ENCODE results near the gene ARID1B. TPM values are rescaled to one million over a fixed set of nuclear protein-coding genes. Genes with fewer than 3 reads are reported as not detected.

Gene ARID1B
- total RNA-seq, 2 experiments from 2014 or later: 90.1 to 164 TPM

- CTCF ChIA-PET (ENCODE audit: unreplicated experiment): no interaction called here
- no TSS peak for BruUV-seq (replicated peaks)
These were observed 389.6 kb downstream of the ARID1B start for GRCh38 chr6:157166784-157167183.

GRCh38 chr6:157167837-157168236 lies 390.7 kb downstream of the ARID1B start:
- CTCF ChIA-PET (ENCODE audit: unreplicated experiment): no interaction called here
- Histone ChIP-seq H3K36me3 (ENCODE audit: insufficient read depth, low read length) (peaks cover 31% of the 10 kb centered on the region; the same call in 1 of the 2 replicates), H2AFZ (ENCODE audit: low read length) (no peak overlapping the region), H3K4me2 (ENCODE audit: low read length) (no peak overlapping the region), H3K9me2 (ENCODE audit: insufficient read depth, low read length) (no peaks in the 10 kb centered on the region), H3K4me1 (ENCODE audit: insufficient read depth, low read length, poor library complexity, severe bottlenecking) (no peaks in the 10 kb centered on the region), H3K9me3 (ENCODE audit: low read length) (no peaks in the 10 kb centered on the region), H3K79me2 (ENCODE audit: insufficient read depth, low read depth, low read length) (no peaks in the 10 kb centered on the region), H4K20me1 (ENCODE audit: insufficient read depth, low read length) (no peaks in the 10 kb centered on the region), H3K4me3 (ENCODE audit: low read depth, low read length, poor library complexity, severe bottlenecking) (no peak overlapping the region), H3K27ac (ENCODE audit: low read depth, low read length, poor library complexity, severe bottlenecking) (no peak overlapping the region)
- intact Hi-C loops (cut with micrococcal nuclease; ENCODE audit: unreplicated experiment): no loop called here
- BruUV-seq (replicated peaks): no TSS peak
- no peak for TF ChIP-seq EZH2phosphoT487 (IDR thresholded peaks at IDR 0.05; ENCODE audit: borderline replicate concordance, low read depth, low read length)
- TF ChIP-seq, protein P1, sequence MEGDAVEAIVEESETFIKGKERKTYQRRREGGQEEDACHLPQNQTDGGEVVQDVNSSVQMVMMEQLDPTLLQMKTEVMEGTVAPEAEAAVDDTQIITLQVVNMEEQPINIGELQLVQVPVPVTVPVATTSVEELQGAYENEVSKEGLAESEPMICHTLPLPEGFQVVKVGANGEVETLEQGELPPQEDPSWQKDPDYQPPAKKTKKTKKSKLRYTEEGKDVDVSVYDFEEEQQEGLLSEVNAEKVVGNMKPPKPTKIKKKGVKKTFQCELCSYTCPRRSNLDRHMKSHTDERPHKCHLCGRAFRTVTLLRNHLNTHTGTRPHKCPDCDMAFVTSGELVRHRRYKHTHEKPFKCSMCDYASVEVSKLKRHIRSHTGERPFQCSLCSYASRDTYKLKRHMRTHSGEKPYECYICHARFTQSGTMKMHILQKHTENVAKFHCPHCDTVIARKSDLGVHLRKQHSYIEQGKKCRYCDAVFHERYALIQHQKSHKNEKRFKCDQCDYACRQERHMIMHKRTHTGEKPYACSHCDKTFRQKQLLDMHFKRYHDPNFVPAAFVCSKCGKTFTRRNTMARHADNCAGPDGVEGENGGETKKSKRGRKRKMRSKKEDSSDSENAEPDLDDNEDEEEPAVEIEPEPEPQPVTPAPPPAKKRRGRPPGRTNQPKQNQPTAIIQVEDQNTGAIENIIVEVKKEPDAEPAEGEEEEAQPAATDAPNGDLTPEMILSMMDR (conservative IDR thresholded peaks at IDR 0.05; ENCODE audit: low read length): no peak
- DNase-seq (ENCODE audit: low spot score): no peak
- POLR2A ChIA-PET: no interaction called here

More at GRCh38 chr6:157166784-157167183, 389.6 kb downstream of the ARID1B start:
- intact Hi-C loops (cut with micrococcal nuclease; ENCODE audit: unreplicated experiment): no loop called here
- no peaks in the 10 kb centered on the region for H3K4me1 ChIP-seq (ENCODE audit: insufficient read depth, low read length, poor library complexity, severe bottlenecking)
- no peaks in the 10 kb centered on the region for H4K20me1 ChIP-seq (ENCODE audit: insufficient read depth, low read length)
- peaks cover 31% of the 10 kb centered on the region; the same call in 1 of the 2 replicates for H3K36me3 ChIP-seq (ENCODE audit: insufficient read depth, low read length)
- H3K4me3 ChIP-seq (ENCODE audit: low read depth, low read length, poor library complexity, severe bottlenecking): no peak overlapping the region
- POLR2A ChIA-PET: no interaction called here
- no peaks in the 10 kb centered on the region for H3K79me2 ChIP-seq (ENCODE audit: insufficient read depth, low read depth, low read length)
- no peaks in the 10 kb centered on the region for H3K9me2 ChIP-seq (ENCODE audit: insufficient read depth, low read length)
- TF ChIP-seq EZH2phosphoT487 (IDR thresholded peaks at IDR 0.05; ENCODE audit: borderline replicate concordance, low read depth, low read length): no peak
- TF ChIP-seq, protein P1 (conservative IDR thresholded peaks at IDR 0.05; ENCODE audit: low read length): 0 out of 2 replicates have a peak, but pooled peaks have one; percentile 16
- no peak for DNase-seq (ENCODE audit: low spot score)
- no peaks in the 10 kb centered on the region for H3K9me3 ChIP-seq (ENCODE audit: low read length)
- no peak overlapping the region for H3K27ac ChIP-seq (ENCODE audit: low read depth, low read length, poor library complexity, severe bottlenecking)
- H3K4me2 ChIP-seq (ENCODE audit: low read length): no peak overlapping the region
- no peak overlapping the region for H2AFZ ChIP-seq (ENCODE audit: low read length)

DNA sequence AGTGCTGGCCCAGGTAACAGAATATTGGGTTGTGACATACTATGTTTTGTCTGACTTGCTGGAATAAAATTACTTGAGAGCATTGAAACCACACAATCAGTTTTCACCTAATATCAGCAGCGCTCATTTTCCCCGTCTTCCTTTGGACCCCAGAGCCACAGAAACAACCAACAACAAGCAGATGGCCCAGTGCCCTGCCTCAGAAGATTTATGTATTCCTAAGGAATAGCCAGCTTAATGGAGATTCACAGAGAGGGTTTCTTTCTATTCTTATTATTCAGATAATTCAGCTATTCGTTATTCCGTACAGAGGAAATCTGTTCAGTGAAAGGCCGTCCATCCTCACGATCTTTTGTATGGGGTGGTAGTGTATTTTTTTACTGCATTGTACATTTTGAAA lies 391.3 kb downstream of the ARID1B start:
- no peaks in the 10 kb centered on the region for H4K20me1 ChIP-seq (ENCODE audit: insufficient read depth, low read length)
- CTCF ChIA-PET (ENCODE audit: unreplicated experiment): no interaction called here
- TF ChIP-seq EZH2phosphoT487 (IDR thresholded peaks at IDR 0.05; ENCODE audit: borderline replicate concordance, low read depth, low read length): no peak
- TF ChIP-seq, protein P1 (conservative IDR thresholded peaks at IDR 0.05; ENCODE audit: low read length): no peak

More for the DNA sequence above, 391.3 kb downstream of the ARID1B start:
- H3K9me3 ChIP-seq (ENCODE audit: low read length): no peaks in the 10 kb centered on the region
- no peaks in the 10 kb centered on the region for H3K4me1 ChIP-seq (ENCODE audit: insufficient read depth, low read length, poor library complexity, severe bottlenecking)
- no TSS peak for BruUV-seq (replicated peaks)
- H3K9me2 ChIP-seq (ENCODE audit: insufficient read depth, low read length): no peaks in the 10 kb centered on the region
- DNase-seq (ENCODE audit: low spot score): no peak
- peaks cover 31% of the 10 kb centered on the region; the same call in 1 of the 2 replicates for H3K36me3 ChIP-seq (ENCODE audit: insufficient read depth, low read length)
- H3K27ac ChIP-seq (ENCODE audit: low read depth, low read length, poor library complexity, severe bottlenecking): no peak overlapping the region
- H3K4me3 ChIP-seq (ENCODE audit: low read depth, low read length, poor library complexity, severe bottlenecking): no peak overlapping the region
- no peak overlapping the region for H3K4me2 ChIP-seq (ENCODE audit: low read length)
- no peak overlapping the region for H2AFZ ChIP-seq (ENCODE audit: low read length)
- intact Hi-C loops (cut with micrococcal nuclease; ENCODE audit: unreplicated experiment): no loop called here
- H3K79me2 ChIP-seq (ENCODE audit: insufficient read depth, low read depth, low read length): no peaks in the 10 kb centered on the region
- POLR2A ChIA-PET: interaction anchor here (0.7 kb wide), 2 partner anchors 445 to 889 kb away, joined by 3 read pairs; no protein-coding TSS in a partner anchor

Measured in OCI-LY7 (cell line).